Measurements from ENCODE around the gene ZNF653.
"Not testable (repeated sequence)": the region's sequence is repeated elsewhere in the genome, so short reads cannot be mapped to it uniquely, and the experiment has no call there.

ZNF653 gene

GRCh38 chr19:11435833-11436313, 69.8 kb downstream of the ZNF653 start:
- no peak for TF ChIP-seq CTCF (IDR thresholded peaks at IDR 0.05; ENCODE audit: low read length, missing control alignments)
- H3K4me3 ChIP-seq (replicated peaks; ENCODE audit: low read depth, low read length), result peak overlapping the region; percentile 99
- peak; percentile 32 for DNase-seq (ENCODE audit: low read depth)

GRCh38 chr19:11435057-11435832, 70.4 kb downstream of the ZNF653 start, which contains the start of the genes ODAD3 and PRKCSH:
ODAD3 (minus strand) TSS chr19:11435121; CDS start chr19:11435016, 105 bp downstream.
PRKCSH (plus strand) TSS chr19:11435635; CDS start chr19:11436118, 483 bp downstream.
- DNase-seq (ENCODE audit: low read depth), result peak; percentile 100
- peak within 1 kb of the TSS; percentile 99 for H3K4me3 ChIP-seq (replicated peaks; ENCODE audit: low read depth, low read length)
- TF ChIP-seq CTCF (IDR thresholded peaks at IDR 0.05; ENCODE audit: low read length, missing control alignments), result peak; percentile 79

- H3K4me3 ChIP-seq (replicated peaks; ENCODE audit: low read depth, low read length), result peak overlapping the region; percentile 99
- no peak for DNase-seq (ENCODE audit: low read depth)
- TF ChIP-seq CTCF (IDR thresholded peaks at IDR 0.05; ENCODE audit: low read length, missing control alignments), result no peak
Observed at GRCh38 chr19:11434703-11435056, 71.0 kb downstream of the ZNF653 start.

- not testable (repeated sequence) for DNase-seq (ENCODE audit: low read depth); H3K4me3 ChIP-seq (replicated peaks; ENCODE audit: low read depth, low read length)
Observed at GRCh38 chr19:11433526-11433925, 72.1 kb downstream of the ZNF653 start.

All from fibroblast of pulmonary artery (primary cell).